B cell (primary cell): Measurements from ENCODE around the gene STRBP.

Experiments
- EZH2 ChIP-seq: IDR thresholded peaks from 2 replicates; pipeline ENCODE4 v1.6.1; 2012; ENCODE audit warnings: borderline replicate concordance, low read depth, mild to moderate bottlenecking, moderate library complexity, low read length; ENCODE audit not compliant: insufficient read depth, poor library complexity, severe bottlenecking
- TF ChIP-seq, protein P1 (sequence below): fragments of 200-600 bp; IDR thresholded peaks from one replicate; pipeline ENCODE4 v1.8.0; 2022; ENCODE audit warnings: antibody characterized with exemption, mild to moderate bottlenecking

DNA sequence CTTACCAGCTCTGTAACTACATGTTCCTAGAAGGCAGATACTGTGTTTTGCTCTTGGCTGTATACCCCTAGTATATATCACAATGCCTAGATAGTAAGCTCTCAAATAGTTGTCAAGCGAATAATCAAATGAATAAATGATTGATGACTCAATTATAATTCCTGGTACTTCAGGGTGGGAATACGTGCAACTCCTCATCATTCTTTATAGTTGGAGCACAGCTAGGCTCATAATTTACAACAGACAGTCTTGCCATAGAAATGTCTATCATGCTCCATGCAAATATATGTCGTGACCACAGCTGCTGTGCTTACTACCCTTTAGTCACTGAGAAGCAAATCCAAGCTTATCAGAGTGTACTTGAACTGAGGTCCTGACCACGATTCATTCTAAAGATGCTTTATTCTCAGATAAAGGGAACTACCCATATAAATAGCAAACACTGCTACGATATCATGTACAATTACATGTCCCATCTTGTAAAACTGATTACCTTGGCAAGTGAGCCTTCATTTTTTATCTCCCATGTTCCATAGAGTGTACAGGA is 52.1 kb downstream of the STRBP start:
- TF ChIP-seq, protein P1, sequence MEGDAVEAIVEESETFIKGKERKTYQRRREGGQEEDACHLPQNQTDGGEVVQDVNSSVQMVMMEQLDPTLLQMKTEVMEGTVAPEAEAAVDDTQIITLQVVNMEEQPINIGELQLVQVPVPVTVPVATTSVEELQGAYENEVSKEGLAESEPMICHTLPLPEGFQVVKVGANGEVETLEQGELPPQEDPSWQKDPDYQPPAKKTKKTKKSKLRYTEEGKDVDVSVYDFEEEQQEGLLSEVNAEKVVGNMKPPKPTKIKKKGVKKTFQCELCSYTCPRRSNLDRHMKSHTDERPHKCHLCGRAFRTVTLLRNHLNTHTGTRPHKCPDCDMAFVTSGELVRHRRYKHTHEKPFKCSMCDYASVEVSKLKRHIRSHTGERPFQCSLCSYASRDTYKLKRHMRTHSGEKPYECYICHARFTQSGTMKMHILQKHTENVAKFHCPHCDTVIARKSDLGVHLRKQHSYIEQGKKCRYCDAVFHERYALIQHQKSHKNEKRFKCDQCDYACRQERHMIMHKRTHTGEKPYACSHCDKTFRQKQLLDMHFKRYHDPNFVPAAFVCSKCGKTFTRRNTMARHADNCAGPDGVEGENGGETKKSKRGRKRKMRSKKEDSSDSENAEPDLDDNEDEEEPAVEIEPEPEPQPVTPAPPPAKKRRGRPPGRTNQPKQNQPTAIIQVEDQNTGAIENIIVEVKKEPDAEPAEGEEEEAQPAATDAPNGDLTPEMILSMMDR = no peak
- TF ChIP-seq EZH2 = no peak
